AG20443 (cell line): ENCODE measurements around the gene OR51B2.

ENCODE experiments used
- DNase-seq: peaks from one replicate; pipeline ENCODE4 v3.0.0; 2012; ENCODE audit warnings: low spot score, mixed read lengths

The OR51B2 gene

DNA sequence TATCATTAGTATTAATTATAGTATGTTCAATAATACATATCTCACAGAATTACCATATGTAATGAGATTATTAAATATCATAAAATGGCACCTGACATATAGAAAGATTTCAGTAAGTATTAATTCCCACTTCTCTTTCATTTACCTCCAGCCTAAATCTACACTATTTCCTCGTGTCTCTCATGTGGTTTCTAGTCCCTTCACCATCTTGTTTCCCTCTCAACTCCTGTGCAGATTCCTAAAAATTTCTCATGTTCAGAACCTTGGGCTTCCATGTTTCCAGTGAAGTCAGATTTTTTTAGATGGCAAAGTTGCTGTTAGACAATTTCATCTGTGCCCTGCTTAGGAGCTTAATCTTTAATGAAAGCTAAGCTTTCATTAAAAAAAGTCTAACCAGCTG is 40.2 kb downstream of the OR51B2 start:
- DNase-seq, result no peak

GRCh38 chr11:5283086-5283485 is 41.0 kb downstream of the OR51B2 start:
- no peak for DNase-seq

DNA sequence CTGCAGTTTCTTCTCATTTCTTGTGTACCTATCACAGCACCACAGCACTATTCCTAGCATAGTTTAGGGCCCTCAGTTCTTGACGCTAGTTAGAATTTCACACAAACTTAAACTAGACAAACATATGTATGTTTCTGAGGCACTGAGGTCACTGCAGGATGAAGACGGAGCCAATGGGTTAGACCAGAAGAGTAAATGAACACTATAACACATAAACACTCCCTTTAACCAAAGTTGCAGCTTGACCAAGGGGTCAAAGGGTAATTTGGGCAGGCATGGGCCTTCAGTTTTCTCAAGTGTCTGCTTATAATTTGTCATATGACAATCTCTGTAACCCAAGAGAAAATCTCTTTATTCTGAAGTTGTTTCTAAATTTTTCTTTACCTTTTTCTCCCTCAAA is 41.5 kb downstream of the OR51B2 start:
- no peak for DNase-seq

DNA sequence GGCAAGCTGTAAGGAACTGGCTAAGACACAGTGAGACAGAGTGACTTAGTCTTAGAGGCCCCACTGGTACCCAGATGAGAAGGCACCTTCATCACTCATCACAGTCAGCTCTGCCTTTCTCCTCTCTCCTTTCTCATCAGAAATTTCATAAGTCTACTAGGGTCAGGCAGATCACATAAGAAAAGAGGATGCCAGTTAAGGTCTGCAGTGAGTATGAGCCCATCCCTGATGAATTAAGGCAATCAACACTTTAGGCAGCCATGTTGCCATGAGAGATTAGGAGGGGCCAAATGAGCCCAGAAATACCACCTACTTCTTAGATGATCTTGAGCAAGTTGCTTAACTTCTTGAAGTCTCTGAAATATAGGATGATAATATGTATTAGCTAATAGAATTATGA is 42.5 kb downstream of the OR51B2 start:
- DNase-seq, result no peak

DNA sequence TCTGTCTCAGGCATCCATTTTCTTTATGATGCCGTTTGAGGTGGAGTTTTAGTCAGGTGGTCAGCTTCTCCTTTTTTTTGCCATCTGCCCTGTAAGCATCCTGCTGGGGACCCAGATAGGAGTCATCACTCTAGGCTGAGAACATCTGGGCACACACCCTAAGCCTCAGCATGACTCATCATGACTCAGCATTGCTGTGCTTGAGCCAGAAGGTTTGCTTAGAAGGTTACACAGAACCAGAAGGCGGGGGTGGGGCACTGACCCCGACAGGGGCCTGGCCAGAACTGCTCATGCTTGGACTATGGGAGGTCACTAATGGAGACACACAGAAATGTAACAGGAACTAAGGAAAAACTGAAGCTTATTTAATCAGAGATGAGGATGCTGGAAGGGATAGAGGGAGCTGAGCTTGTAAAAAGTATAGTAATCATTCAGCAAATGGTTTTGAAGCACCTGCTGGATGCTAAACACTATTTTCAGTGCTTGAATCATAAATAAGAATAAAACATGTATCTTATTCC is 43.5 kb downstream of the OR51B2 start:
- peak; percentile 96 for DNase-seq

- DNase-seq, result no peak
Measured at GRCh38 chr11:5279471-5280090, 44.5 kb downstream of the OR51B2 start.

GRCh38 chr11:5277807-5278382 is 46.2 kb downstream of the OR51B2 start:
- DNase-seq, result no peak

DNA sequence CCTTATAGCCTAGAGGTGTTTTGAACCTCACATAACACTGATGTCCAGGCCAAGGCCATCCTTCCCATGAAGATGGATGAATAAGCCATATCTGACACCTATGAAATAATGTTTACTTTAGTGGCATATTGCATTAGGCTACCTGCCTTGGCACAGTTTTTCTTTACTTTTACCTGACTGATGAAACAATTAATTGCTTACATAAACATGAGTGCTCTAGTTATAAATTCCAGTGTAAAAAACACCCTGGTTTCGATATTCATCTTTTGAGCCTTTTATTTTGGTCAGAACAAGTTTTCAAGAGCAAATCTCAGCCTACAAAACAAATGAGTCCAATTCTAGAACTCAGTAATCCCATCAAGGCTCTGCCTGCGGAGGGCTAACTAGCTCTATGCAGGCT is 47.4 kb downstream of the OR51B2 start:
- DNase-seq, result no peak

DNA sequence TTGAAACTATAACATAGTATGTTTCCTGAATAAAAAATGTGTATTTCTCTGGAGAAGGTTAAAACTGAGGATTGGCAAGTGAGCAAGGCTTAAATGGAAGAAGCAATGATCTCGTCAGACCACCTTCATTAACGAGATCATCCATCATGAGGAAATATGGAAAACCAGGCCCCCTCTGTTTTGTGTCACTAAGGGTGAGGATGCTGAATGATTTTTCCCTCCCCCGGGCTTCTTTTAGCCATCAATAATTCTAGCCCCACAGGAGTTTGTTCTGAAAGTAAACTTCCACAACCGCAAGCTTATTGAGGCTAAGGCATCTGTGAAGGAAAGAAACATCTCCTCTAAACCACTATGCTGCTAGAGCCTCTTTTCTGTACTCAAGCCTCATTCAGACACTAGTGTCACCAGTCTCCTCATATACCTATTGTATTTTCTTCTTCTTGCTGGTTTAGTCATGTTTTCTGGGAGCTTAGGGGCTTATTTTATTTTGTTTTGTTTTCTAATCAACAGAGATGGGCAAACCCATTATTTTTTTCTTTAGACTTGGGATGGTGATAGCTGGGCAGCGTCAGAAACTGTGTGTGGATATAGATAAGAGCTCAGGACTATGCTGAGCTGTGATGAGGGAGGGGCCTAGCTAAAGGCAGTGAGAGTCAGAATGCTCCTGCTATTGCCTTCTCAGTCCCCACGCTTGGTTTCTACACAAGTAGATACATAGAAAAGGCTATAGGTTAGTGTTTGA is 48.6 kb downstream of the OR51B2 start:
- DNase-seq, result no peak

DNA sequence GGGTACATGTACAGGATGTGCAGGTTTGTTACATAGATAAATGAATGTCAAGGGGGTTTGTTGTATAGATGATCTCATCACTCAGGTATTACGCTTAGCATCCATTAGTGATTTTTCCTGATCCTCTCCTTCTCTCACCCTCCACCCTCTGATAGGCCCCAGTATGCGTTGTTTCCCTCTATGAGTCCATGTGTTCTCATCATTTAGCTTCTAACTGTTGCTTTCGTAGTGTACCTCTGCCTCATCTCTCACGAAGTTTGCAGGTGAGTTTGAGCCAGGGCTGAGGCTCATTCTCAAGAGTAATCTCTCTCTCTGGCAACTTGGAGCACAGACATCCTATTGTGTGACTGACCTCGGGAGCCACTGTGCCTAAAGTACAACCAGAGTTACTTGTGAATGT is 49.7 kb downstream of the OR51B2 start:
- DNase-seq, result no peak
